Stimulated activated naive CD4-positive, alpha-beta T cell (primary cell): ENCODE data around the gene PCBP4.

Experiments used
- DNase-seq, 6 experiments: peaks; one replicate each; lab custom pipeline; 2025; lab: John Stamatoyannopoulos, UW

Gene PCBP4

GRCh38 chr3:51955893-51956770 is 11.1 kb downstream of the PCBP4 start:
- peak in 5 of 6 experiments; percentile 11 to 36 (median 26) for DNase-seq

DNA sequence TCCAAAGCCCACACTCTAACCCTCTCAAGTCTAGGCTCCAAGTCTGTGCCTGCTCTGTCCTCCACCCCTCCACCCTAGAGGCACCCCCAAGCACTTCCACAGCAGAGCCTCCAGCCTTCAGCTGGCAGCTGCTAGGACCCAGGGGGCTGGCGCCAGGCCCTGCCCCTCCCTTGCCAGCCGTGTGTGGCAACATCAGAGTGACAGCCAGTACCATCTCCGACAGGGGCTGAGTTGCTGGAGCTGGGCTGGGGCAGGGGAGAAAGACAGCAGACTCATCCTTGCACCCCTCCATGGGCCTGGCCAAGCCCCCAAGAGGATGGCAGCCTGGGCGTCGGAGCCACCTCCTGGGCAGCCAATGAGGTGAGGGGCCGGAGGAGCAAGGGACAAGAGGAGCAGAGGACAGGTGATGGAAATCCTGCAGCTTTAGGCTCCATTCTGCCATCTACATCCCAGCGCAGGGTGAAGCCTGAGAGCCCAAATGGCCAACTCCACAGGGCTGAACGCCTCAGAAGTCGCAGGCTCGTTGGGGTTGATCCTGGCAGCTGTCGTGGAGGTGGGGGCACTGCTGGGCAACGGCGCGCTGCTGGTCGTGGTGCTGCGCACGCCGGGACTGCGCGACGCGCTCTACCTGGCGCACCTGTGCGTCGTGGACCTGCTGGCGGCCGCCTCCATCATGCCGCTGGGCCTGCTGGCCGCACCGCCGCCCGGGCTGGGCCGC is 11.9 kb downstream of the PCBP4 start, which contains the start of gene GPR62:
TSS of gene GPR62 (plus strand) at position 207 of the 718 bp plus-strand sequence. CDS start at position 479, 272 bp downstream.
- no peak for DNase-seq

DNA sequence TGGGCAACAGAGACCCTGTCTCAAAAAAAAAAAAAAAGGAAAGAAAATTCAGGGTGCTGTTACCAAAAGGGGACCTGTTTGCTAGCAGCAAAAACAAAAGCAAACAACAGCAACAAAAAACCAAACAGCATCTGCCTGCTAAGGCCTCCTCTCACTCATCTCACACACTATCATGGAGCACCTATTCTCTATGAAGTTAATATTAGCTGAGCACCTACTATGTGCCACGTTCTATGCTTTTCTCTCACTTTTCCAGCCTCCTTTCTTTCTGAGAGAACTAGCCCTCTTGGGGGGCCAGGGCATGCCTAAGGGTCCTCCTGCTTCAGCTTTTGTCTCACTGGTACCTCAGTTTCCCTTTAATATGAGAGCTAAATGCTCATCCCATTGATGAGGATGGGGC is 12.5 kb downstream of the PCBP4 start:
- no peak for DNase-seq

DNA sequence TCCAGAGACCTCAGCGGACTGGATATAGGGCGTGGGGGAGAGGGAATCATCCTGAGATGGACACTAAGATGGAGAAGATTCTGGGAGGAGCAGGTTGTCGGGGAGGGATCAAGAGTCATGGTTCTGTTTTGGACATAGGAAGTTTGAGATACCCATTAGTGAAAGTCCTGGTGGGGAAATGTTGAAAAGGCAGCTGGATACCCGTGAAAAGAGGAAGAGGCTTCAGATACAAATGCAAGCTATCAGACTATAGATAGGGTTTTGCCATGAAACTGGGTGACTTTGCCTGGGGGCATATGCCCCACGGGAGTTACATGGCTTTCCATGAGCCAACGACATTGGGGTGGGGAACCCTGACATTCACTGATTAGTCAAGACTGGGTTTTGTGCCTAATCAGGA is 13.1 kb downstream of the PCBP4 start:
- DNase-seq, result no peak

- DNase-seq, result no peak
Measured at GRCh38 chr3:51953445-51953844, 13.8 kb downstream of the PCBP4 start.

DNA sequence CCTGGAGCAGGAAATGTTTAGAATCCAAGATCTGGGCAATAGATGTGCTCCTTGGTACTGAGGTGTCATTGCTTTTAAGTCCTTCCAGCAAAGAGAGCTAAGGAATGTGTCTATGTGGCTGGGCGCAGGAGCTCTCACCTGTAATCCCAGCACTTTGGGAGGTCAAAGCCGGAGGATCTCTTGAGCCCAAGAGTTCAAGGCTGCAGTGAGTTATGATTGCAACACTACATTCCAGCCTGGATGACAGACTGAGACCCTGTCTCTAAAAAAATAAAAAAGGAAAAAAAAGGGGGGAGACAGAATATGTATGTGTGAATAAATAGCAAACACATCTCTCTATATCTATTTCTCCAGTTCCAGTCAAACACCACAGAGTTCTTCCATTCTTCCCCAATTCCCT is 16.4 kb downstream of the PCBP4 start:
- DNase-seq, result no peak

GRCh38 chr3:51949121-51949520 is 18.1 kb downstream of the PCBP4 start:
- no peak for DNase-seq

DNA sequence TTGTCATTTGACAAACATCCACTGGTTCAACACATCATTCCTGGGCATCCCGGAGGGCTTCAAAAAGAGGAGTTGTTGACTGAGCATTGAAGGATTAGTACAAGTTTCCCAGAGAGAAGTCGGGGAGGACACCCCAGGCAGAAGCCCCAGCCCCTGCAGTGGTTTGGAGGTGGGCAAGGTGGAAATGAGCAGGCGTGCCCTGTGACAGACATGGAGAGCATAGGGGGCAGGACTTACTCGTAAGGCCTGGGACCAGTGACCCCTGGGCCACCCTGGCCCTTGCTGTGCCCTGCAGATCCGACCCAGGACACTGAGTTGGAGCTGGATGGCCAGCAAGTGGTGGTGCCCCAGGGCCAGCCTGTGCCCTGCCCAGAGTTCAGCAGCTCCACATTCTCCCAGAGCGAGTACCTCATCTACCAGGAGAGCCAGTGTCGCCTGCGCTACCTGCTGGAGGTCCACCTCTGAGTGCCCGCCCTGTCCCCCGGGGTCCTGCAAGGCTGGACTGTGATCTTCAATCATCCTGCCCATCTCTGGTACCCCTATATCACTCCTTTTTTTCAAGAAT is 19.2 kb downstream of the PCBP4 start:
- no peak for DNase-seq

DNA sequence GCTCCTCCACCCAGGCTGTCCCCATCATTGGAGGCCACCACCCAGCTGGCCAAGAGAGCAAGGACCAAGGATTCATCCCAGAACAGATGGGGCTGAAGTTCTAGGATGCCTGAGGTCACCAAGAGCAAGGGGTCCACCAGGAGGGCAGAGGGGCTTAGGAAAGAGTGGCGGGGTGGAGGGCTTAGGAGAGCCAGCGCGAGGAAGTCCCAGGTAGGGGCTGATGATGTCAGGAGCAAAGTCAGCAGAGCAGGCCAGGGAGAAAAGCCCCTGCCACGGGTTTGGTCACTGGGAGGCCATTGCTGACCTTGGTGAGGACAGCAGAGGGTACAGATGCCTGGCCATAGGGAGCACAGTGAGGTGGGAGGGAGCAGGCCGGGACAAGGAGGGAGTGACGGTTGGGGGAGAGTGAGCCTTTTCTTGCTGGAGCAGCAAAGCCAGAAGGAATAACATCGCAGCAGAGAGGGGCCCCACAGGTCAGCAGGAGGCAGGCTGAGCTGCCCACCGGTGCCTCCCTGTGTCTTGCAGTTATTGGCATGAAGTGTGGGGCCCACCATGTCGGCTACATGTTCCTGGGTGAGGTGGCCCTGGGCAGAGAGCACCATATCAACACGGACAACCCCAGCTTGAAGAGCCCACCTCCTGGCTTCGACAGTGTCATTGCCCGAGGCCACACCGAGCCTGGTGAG is 19.9 kb downstream of the PCBP4 start:
- DNase-seq, result no peak

DNA sequence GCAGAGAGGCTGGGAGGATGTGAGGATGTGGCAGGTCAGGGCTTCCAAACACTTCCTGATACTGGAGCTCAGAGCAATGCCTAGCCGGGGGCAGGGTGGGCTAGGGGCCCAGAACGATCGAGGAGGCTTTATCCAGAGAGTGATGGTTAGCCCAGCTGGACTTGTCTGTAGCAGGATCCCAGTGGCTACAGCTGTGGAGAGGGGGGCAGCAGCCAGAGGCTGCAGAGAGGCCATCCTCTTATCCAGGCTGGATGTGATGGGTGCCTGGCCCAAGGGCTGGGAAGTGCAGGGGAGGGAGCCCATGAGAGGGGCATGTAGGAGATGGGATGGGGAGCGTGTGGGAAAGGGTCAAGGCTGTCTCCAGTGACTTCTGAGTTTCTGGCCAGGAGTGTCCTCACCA is 20.5 kb downstream of the PCBP4 start:
- DNase-seq, result no peak

DNA sequence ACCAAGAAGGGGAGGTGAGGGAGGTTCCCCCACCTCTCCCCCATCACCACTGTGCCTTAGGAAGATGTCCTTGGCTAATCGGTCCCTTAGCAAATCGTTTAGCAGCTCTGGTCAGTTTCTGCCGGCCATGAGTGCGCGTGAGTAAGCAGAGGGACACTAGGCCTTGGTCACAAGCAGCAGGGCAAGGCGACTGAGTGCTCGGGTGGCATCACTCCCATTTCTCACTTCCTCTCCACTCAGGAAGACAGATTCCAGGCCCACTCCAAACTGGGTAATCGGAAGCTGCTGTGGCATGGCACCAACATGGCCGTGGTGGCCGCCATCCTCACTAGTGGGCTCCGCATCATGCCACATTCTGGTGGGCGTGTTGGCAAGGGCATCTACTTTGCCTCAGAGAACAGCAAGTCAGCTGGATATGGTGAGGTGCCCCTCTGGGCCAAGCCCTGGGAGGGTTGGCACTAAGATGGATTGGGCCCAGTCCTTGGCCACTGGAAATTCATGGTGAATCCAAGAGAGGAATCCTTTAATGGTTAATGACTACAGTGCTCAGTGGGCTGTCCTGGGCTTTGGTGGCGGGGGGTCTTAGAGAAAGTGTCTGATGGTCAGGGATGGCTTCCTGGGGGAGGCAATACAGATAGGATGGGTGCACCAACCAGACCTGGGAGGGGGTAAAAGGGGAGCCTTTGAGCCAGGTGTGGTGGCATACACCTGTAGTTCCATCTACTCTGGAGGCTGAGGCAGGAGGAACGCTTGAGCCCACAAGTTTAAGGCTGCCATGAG is 21.1 kb downstream of the PCBP4 start:
- DNase-seq, result no peak

DNA sequence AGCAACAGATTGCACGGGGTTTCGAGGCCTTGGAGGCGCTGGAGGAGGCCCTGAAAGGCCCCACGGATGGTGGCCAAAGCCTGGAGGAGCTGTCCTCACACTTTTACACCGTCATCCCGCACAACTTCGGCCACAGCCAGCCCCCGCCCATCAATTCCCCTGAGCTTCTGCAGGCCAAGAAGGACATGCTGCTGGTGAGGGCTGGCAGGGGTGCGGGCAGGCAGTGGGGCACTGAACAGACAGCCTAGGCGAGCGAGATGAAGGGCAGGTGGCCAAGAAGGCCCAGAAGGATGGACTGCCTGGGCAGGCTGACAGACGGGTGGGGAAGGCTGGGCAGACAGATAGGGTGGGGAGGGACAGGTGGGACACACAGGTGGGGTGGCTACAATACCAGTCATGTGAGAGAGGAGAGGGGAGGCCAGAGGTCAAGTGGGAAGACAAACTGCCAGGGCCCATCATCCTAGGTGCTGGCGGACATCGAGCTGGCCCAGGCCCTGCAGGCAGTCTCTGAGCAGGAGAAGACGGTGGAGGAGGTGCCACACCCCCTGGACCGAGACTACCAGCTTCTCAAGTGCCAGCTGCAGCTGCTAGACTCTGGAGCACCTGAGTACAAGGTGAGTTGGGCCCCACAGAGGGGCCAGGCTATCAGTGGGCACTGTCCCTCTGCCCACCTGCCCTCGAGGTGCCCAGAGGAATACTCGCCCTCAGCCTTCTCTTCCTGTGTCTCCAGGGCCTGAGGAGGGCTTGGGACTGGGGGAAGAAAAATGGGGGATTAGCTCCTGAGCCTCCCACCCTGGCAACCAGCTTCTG is 22.0 kb downstream of the PCBP4 start:
- DNase-seq, result no peak

DNA sequence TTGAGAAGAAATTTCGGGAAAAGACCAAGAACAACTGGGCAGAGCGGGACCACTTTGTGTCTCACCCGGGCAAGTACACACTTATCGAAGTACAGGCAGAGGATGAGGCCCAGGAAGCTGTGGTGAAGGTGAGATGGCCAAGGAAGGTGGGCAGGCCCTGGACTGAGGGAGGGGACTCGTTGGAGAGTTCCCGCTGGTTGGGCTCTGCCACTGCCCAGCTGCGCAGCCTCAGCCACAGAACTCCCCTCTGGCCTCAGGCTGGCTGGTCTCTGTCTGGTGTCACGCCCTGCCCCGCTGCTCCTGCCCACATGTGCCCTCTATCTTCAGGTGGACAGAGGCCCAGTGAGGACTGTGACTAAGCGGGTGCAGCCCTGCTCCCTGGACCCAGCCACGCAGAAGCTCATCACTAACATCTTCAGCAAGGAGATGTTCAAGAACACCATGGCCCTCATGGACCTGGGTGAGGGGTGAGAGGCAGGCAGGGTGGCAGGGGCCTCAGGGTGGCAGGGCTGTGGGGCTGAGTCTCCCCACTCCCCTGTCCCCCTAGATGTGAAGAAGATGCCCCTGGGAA is 22.7 kb downstream of the PCBP4 start:
- DNase-seq, result no peak

- DNase-seq, result no peak
Measured at GRCh38 chr3:51943451-51944391, 23.5 kb downstream of the PCBP4 start.

DNA sequence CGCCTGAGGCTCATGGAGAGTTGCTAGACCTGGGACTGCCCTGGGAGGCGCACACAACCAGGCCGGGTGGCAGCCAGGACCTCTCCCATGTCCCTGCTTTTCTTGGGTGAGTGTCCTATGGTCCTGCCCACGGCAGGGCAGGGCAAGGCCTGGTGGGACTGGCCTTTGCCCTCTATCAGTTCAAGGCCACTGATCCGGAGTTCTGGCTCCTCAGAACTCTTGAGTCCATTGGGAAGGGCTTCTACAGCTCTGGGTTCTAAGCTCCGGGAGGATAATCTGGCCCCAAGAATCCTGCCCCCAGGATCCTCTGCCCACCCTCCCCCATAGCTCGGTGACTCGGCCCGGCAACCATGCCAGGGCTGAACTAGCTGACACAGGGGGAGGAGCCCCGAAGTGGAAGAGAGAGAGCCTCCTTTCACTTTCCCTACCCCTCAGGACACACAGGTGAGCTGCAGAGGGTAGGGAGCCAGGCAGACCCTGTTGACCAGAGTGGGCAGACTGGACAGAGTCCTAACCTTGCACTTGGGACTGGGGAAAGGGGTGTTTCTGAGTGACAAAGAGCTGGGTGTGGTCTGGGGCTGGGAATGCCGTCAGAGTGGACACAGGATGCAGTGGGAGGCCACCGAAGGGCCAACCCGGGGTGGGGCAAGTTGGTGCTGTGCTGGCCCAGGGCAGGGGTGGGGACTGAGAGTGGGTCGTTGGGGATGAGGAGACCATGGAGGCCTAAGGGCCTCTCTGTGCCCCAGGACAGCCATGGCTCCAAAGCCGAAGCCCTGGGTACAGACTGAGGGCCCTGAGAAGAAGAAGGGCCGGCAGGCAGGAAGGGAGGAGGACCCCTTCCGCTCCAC is 24.4 kb downstream of the PCBP4 start:
- peak; percentile 15 to 43 (median 34) for DNase-seq

DNA sequence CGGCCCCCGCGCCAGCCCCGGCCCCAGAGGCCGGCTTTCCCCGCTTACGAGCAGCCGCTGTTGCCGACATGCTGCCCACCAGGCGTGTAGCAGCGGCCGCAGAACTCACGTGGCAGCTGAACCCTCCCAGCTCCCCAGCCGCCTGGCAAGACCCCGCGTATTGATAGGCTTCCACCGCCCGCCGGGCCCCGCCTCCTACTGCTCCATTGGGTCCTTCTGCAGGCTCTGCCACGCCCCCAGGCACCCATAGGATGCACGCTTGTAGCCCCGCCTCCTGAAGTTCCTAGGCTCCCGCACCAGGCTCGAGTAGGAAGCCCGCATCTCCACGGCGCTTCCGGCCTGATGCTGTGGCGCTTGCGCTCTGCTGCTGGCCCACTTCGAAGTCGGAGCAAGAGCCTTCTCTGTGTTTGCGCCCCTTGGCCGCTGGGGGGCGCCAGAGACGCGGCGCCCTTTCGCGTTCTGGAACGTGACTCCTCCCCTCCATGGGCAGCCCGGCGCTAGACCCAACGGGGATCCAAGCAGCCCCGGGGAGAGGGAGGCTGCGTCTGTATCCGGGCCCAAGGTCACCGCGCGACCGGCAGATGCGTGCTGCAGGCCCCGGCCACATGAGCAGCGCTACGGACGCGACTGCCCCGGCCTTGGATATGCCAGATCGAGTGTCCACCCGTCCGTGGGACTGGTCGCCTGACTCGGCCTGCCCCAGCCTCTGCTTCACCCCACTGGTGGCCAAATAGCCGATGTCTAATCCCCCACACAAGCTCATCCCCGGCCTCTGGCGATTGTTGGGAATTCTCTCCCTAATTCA is 25.3 kb downstream of the PCBP4 start, which contains the start of the genes PARP3 and RRP9:
TSS of gene PARP3 (plus strand) at position 566 of the 805 bp plus-strand sequence. CDS start 993 bp downstream, outside the sequence.
TSS of gene RRP9 (minus strand) at position 107 of the 805 bp plus-strand sequence. CDS start at position 70, 37 bp downstream.
- DNase-seq, result peak; percentile 96 to 100 (median 99)

DNA sequence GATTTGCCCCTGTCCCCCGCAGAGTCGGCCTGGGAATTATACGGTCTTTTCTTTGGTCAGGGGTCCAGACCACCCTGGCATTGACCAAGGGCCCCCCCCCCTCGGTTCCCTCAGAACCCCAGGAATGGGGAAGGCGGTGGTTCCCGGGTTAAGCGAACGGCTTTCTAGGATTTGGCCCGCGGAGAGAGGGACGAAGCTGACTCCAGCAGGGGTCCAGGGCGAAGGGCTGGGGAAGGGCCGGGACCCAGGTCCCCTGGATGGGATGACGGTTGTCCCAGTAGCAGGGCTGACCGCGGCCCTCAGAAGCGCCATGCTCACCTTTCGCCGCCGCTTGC is 25.8 kb downstream of the PCBP4 start:
- no peak for DNase-seq
